Stimulated activated CD8-positive, alpha-beta memory T cell treated with anti-CD3 and anti-CD28 coated beads, Interleukin-7, amount 100 ng/mL, for 48 hours (primary cell): ENCODE measurements around the gene AKR1C2.
"Not testable (repeated sequence)": the region's sequence is repeated elsewhere in the genome, so short reads cannot be mapped to it uniquely, and the experiment has no call there.

ENCODE experiments used
- DNase-seq, 2 donors: peaks; one replicate each; pipeline ENCODE4 v3.0.0-alpha.2; 2020; ENCODE audit warnings: low read depth in 1 of 2; ENCODE audit errors: extremely low read depth in 1 of 2

Gene AKR1C2

GRCh38 chr10:5025461-5025881 lies 21.8 kb upstream of the AKR1C2 start:
- not testable (repeated sequence) for DNase-seq

- no peak for DNase-seq
Observed at GRCh38 chr10:5023177-5023805, 19.6 kb upstream of the AKR1C2 start.

DNA sequence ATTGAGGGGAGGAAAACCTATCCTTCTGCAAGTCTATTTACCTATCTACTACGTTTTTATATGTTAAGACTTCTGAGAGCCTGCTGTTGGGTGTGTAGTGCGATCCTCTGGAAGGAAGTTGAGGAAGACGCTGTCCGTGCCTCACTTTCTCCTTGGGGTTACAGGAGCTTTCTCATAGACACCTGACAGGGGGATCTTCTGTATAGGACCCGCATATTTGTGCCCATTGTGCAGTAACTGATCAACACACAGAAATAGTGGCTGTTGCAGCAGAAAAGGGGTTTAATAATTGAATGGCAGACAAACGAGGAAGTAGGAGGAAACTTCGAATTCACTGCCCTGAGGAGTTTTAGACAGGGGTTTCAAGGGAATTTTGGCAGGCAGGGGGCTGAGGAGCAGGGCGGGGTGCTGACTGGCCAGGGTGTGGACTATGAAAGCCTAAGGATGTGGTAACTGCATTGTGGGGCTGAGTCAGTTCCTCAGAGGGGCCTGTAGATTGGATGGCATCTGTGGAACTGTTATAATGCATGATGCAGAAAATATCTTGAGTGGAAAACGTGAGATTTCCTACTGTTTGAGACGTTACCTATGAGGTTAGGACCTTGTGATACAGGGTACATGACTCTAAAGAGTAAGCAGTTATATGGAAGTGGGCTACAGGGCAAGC lies 18.1 kb upstream of the AKR1C2 start:
- not testable (repeated sequence) for DNase-seq

GRCh38 chr10:5019770-5020612 lies 16.3 kb upstream of the AKR1C2 start:
- not testable (repeated sequence) for DNase-seq

DNA sequence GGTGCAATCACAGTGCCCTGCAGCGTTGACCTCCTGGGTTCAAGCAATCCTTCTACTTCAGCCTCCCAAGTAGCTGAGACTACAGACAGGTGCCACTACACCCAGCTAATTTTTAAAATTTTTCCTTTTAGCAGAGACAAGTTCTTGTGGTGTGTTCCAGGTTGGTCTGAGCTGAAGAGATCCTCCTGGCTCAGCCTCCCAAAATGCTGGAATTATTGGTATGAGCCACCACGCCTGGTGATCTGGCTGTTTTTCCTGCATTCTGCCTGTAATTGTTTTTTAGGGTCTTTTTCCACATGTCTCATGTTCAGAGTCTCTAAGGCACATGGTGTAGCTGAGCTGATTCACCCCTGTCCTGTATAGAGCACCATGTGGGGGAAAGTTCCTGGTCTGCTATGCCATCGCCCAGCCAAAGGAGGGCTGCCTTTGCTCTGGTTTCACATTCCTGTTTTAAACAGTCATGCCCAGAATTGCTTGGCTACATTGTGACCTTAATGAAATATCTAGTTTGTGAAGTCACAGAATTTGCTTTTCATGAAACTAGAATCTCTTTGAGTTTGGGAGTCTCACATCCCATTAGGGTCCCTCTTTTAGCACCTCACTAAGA lies 15.1 kb upstream of the AKR1C2 start:
- DNase-seq, result not testable (repeated sequence)

DNA sequence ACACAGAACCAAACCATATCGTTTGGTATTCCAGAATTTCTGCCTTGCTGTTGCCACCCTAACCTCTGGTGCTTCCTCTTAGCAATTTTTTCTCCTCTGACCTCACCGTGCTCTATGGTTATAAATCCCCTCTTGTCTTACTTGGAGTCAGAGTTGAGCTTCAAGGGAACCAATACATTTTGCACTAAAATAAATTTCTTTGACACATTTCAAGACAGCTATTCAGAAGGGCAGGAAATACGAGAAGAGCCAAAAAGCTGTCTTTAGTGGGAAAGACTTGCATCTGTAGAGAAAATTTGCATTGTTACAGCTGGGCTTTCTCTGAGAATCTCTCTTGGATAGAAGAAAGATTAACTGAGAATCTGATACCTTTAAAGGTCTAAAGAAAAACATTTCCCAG lies 14.5 kb upstream of the AKR1C2 start:
- no peak for DNase-seq

DNA sequence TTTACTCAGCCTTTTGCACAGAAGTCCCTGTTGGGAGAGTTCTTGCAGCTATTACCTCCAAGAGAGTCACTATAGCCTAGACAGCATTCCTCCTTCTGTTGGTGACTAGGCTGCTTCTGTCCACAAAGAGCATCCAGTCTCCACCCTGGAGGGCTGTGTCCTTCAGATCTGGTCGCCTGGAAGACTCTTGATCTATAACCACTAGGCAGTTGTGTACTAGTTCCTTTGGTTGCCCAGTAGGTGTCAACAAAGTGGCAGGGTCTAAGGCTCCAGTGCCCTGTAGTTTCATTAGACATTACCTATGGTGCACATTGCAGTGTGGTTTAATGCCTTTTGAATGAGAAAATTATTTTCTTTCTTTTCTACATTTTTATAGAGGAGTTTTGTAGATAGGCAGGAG lies 11.3 kb upstream of the AKR1C2 start:
- DNase-seq, result no peak

GRCh38 chr10:5014200-5014910 lies 10.7 kb upstream of the AKR1C2 start:
- DNase-seq, result not testable (repeated sequence)

DNA sequence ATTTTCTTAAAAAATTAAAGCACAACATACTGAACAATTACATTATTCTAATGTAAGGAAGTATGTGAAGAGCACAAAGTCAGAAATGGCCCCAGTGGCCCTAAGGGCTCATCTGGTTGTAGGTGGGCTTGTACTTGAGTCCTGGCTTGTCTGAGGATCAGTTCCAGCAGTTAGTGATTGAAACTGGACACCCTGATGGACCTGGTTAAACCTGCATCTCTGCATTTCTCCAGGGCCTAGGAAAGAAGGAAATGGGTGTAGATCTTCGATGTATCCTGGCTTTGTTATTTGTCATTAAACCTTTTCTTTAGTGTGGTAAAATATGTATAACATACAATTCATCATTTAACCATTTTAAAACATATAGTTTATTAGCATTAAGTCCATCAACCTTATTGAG lies 9.7 kb upstream of the AKR1C2 start:
- DNase-seq, result no peak

DNA sequence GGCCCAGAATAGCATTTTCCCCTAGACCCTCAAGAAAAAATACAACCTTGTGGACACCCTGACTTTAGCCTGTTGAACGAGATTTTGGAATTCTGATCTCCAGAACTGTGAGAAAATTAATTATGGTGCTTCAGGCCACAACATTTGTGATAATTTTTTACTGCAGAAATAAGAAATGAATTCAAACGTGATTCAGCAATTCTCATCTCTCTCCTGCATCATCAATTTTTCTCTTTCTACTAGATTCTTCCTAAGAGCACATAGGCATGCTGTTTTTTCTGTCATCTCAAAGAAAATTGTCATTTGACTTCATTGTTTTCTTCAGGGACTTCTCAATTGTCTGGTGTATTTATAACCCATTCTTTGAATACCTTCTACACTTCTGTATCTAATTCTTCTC lies 8.9 kb upstream of the AKR1C2 start:
- DNase-seq, result no peak

GRCh38 chr10:5011392-5011791 lies 7.7 kb upstream of the AKR1C2 start:
- DNase-seq, result not testable (repeated sequence)

DNA sequence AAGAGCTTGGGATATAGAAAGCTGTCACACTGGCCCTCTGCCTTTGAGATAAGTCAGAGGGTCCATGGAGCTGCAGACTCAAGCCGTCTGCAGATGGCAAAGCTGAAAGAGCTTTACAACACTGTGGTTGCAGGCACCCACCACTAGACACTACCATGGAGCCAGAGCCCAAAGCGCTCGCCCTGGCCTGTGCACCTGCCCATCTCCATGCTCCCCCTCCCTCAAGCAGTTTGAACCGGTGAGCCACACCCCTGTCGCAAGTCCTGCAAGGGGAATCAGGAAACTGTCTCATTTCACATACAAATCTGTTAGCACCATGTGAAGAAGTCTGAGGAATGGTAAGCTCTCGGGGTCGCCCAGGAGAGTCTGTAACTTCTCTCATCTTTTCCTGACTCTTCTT lies 6.4 kb upstream of the AKR1C2 start:
- not testable (repeated sequence) for DNase-seq

DNA sequence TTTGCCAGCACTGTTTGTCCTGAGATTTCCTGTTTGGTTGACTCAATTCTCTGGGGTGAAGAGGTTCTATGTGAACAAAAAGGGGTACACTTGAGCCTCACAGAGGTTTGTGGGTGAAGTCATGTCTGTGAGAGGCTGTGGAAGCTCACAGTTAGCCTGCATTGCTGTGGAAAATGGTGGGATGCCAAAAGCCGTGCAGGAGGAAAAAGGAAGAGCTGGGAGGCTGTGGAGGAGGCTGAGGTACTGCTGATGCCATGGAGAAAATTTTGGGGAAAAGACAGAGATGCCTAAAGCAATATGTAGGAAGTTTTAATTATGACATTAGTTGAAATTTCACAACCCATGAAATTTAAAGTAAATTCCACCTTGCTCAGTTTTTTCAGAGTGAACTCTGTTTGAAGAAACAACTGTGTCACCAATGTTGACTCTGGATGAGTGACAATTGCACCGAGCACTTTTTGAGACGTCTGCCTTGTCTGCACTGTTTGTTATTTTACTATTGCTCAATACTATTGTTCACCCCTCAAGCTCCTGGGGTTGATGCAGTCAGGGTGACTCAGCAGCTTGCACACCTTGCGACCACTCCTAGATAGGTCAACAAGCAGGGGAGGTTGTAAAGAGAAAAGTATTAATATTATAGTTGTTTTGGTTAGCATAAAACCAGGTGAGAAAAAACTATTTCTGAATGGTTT lies 5.3 kb upstream of the AKR1C2 start:
- DNase-seq, result not testable (repeated sequence)

DNA sequence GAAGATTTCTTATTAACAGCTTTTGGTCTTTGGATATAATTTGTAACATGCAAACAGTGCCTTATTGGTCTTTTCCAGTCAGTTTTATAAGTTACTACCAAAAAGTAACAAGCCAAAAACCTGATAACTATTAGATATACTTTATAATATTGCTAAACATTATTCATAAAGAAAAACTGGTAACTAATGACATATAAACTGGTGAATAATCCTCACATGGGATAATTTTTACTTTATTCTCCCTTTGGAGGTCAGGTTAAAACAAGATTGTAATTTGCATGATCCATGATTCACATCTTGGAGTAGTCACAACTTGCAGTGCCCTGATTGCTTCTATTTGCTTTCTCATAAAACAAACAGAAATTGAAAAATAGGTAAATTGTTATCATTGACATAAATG lies 844 bp upstream of the AKR1C2 start:
- DNase-seq, result not testable (repeated sequence)

GRCh38 chr10:5004030-5004385 lies 351 bp upstream of the AKR1C2 start:
- DNase-seq, result not testable (repeated sequence)

- no peak for DNase-seq
Observed at GRCh38 chr10:5002013-5002727, 1.5 kb downstream of the AKR1C2 start.

- DNase-seq, result no peak
Observed at GRCh38 chr10:4998671-4999070, 5.0 kb downstream of the AKR1C2 start.

GRCh38 chr10:4994260-4994659 lies 9.4 kb downstream of the AKR1C2 start:
- not testable (repeated sequence) for DNase-seq

GRCh38 chr10:4992564-4992963 lies 11.1 kb downstream of the AKR1C2 start:
- DNase-seq, result not testable (repeated sequence)
